ENCODE data around the gene GNB2.
A peak's percentile ranks its signal among the peaks of the same experiment; 100 is the strongest.

The GNB2 gene

DNA sequence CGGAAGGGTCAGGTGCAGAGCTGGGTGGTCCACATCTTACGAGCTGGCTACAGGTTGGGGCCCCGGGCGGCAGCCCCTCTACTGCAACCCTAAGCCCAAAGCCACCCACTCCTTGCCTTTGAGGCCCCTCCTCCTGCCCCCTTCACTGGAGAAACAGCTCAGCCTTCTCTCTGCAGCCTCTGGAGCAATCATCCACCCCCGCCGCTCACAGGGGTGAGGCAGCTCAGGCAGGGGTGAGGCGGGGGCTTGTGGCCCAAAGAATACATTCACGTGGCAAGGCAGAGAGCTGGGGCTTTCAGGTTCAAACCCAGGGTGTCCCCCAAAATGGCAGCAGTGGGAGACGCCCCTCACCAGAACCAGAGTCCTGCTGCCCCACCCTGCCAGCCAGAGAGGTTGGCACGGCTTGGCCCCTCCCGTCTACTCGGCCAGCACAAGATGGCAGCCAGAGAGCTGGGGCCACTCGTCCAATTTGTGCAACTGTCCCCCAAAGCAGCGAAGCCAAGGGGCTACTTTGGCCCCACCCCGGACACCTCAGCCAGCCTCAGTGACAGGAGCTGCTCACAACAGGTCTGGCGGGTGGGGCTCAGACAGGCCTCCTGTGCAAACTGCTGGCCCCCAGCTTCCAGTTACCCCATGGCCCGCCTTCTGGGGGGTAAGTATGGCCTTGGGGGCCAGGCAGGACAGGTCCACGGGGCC is 7.2 kb downstream of the GNB2 start:
- no peak for DNase-seq (ENCODE audit: low read depth in 2 of 2)

DNA sequence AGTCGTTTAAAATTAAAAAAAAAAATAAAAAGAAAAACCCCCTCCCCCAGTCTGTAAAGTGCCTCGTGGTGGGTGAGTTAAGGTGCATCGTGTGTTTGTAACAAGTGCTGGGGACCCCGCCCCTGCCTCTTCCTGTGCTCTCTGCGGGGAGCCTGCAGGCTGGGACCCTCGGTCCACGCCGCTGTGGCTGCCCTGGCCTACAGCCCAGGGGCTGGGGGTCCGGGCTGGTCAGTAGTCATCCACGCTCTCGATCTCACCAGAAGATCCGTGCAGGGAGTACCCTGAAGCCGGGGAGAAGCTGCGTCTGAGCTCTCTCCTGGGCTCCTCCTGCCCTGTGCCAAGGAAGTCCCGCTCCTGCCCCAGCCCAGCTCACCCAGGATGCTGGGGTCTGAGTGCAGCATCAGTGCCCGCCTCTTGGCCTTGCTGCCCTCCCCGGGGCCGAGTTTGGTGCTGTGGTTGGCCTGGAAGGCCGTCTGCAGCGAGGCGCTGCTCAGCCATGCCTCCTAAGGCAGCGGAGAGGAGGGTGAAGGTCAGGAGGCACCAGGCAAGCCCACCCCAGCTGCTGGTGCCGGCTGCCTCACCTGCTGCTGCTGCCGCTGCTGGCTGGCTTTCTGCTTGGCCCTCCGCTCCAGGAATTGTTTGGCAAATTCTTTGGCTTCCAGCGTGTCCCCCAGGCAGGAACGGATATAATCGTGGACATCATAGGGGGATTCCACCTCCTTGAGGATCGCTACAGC is 8.1 kb downstream of the GNB2 start:
- DNase-seq (ENCODE audit: low read depth in 2 of 2), result no peak

DNA sequence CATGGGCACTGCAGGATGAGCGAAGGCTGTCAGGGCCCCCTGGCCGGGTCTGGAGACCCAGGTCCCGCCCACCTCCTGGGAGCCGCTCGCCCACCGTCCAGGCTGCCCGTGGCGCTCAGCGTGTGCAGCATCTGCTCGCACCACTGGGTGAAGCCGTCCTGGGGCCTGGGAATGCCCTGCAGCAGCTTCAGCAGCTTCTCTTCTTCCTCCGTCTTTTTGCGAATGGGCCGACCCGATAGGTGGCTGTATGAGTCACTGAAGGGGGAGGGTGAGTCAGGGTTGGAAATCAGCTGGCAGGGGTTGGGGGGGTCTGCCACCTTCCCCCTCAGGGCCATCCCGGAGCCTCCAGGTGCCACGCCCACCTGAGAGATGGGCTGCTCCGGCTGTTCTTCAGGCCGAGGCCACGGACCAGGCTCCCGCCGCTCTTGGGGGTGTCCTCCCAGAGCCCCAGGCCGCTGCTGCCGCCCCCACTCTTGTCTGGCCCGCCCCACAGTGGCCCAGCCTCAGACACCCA is 8.7 kb downstream of the GNB2 start:
- no peak for DNase-seq (ENCODE audit: low read depth in 2 of 2)

DNA sequence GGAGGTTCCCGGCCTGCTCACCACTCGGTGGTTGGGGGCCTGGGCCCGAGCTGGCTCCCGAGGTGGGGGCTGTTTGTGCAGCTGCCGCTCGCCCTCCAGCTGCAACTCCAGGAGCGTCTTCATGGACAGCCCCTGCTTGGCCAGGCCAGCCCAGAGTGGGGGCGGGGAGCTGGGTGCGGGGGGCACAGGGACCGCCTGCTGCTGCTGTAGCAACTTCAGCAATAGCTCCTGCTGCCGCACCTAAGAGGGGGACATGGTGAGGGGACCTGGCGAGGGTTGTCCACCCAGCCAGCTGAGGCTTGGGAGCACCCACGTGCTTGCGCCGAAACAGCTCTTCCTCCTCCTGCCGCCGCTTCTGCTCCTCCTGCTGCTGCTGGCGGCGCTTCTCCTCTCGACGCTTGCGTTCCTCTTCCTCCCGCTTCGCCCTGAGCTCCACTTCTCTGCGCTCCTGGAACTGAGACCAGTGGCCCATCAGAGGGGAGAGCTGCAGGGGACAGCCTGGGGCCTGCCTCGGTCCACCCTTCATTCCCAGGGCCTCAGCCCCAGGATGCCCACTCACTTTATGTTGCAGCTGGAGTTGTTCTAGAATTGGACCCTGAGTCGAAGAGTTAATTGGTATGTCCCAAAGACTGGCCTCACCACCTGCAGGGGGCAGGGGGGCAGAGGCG is 9.6 kb downstream of the GNB2 start:
- DNase-seq (ENCODE audit: low read depth in 2 of 2), result no peak

DNA sequence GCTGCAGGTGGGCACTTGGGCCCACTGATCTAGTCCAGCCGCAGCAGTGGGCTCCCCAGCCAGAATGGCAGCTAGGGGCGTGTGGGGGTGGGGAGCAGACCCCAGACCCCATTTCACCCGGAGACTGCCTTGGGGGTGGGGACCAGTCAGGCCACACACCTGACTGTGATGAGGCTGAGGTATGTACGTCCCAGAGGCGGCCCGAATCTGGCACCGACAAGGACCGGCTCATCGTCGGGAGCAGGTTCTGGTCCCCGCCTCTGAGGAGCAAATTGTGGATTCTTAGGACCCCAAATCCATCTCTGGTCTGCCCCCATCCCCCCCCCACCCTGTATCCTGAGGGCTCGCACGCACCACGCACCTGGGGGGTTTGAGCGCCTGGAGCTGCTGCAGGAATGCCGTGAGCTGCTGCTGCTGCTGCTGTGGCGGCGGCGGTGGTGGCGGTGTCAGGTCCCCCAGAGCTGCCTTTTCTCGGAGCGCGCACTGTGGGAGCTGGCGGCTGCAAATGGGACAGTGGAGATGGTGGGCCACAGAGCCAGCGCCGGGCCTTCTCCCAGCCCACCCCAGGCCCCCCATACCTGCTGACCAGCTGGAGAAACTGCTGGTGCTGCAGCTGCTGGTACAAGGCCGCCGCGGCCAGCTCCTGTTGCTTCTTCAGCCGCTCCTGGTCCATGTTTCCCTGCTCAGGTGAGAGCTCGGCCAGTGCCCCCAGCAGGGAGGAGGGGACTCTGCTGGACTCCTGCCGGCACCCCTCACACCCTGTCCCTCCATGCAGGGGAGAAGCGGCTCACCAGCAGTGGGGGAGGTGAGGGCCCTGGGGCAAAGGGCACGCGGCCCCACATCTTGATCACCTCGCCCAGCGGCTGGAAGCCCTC is 10.4 kb downstream of the GNB2 start:
- no peak for DNase-seq (ENCODE audit: low read depth in 2 of 2)

DNA sequence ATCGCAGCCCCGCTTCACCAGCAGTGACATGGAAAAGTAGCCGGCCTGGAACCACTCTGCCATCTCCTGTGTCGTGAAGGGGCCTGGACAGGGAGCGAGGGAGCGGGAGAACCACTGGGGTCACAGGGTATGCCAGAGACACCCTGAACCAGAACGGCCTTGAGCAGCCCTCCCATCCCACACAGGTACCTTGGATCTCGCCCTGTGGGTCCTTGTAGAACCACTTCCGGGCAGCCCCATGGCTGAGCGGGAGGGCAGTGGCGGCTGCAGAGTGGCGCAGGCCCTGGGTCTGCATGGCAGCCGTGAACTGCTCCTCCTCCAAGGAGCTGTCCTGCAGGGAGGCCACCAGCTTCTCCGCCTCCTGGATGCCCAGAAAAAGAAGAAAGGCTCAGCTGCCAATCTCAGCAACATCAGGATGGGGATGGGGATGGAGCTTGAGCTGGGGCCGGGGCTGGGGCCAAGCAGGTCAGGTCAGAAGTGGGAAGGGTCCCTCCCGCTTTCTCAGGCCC is 11.0 kb downstream of the GNB2 start:
- DNase-seq (ENCODE audit: low read depth in 2 of 2), result no peak

DNA sequence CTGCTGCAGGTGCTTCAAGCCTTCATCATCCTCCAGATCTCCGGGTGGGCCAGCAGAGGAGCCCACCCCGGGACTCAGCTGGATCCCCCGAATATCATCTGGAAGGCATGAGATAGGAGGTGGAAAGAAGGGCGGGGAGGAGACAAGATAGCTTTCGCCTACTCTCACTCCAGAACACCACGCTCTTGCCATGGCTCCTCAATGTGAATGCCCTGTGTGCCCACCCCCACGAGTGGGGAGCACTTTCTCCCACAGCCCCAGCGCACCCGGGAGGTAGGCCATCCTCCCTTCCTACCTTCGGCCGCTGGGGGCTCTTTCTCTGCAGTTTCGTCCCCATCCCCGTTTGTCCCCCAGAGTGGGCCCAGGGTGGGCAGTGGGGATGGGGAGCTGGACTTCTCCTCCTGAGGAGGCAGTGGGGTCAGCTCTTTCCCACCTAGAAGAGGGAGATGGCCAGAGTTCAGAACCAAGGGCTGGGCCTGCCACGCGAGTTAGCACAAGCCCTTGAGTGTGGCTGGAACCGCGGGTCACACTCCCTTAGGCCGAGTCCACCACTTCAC is 11.6 kb downstream of the GNB2 start:
- DNase-seq (ENCODE audit: low read depth in 2 of 2), result no peak

DNA sequence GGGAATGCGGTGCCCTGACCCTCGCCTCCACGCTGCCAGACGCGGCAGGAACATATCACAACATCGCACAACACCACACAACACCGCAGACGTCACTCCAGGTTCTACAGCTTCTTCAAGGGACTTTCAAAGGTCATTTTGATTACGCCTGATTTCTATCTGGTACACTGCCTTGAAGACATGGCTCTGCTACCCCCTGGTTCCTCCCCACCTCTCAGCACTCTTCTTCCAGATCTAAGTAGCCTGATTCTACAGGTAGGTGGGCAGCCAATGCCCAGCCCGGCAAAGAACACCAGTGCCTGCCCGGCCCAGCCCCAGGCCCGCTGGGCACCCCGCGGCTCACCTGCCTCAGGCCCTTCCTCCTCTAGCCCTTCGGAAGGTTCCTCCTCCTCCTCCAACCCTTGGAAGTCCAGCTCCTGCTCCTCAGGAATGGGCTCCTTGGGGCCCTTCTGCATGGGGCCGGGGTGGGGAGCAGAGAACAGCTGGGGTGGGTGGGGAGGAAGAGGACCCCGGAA is 12.1 kb downstream of the GNB2 start:
- DNase-seq (ENCODE audit: low read depth in 2 of 2), result no peak

DNA sequence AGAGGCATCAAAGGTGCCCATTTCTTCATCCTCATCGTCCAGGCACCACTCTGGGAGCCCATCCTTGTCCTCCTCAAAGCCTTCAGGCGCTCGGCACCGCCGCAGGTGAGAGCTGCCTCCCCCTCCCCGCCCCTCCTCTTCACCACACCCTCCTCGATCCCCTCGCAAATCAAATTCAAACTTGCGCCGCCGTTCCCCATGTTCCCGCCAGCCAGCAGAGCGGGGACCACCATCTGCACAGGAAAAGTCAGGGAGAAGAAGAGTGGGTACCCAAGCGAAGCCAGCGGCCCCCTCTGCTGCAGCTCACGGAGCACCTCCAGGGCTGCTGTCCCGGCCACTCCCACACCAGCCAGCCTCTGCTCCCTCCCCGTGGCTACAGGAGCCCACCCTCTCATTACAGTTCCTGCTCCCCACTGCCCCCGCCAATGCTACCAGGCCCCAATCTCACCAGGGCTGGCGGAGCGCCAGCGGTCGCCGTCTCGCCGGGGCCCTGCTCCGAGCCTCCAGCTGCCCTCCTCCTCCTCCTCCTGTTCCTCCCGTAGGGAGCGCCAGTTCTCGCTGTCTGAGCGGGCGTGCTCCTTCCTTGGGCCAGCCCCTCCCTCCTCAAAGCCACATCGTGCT is 12.8 kb downstream of the GNB2 start:
- DNase-seq (ENCODE audit: low read depth in 2 of 2), result no peak

DNA sequence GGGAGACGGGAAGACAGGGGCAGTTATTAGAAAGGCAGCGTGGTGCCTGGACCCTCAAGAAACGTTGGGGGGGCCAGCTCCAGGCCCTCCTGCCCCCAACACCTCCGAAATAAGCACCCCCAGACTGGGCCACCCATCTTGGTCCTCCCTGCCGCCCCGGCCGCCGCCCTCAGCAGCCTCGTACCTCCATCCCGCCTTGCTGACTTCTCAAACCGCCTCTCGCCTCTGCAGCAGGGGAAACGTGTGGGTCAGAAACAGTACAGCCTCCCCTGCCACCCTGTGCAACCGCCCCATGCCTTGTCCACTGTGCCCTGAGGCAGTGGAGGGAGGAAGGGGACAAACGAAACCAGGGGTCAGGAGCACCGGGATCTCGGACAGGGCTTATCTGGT is 13.3 kb downstream of the GNB2 start:
- DNase-seq (ENCODE audit: low read depth in 2 of 2), result no peak

DNA sequence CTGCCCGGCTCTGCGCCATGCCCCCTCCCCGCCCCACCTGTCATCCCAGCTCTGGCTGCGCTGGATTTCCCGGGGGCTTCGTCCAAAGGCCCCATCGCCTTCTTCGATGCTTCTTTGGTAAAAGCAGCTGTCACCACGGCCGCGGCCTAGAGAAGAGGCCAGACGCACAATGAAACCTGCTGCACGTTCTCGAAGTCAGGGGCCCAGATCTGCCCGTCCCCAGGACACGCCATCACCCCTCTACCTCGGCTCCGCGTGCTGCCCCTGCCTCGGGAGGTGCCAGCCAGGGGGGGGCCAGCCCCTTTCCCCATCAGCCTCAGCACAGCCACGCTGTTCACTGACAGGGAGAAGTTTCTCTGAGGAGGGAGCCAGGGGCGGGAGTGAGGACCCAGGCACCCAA is 13.7 kb downstream of the GNB2 start:
- no peak for DNase-seq (ENCODE audit: low read depth in 2 of 2)

DNA sequence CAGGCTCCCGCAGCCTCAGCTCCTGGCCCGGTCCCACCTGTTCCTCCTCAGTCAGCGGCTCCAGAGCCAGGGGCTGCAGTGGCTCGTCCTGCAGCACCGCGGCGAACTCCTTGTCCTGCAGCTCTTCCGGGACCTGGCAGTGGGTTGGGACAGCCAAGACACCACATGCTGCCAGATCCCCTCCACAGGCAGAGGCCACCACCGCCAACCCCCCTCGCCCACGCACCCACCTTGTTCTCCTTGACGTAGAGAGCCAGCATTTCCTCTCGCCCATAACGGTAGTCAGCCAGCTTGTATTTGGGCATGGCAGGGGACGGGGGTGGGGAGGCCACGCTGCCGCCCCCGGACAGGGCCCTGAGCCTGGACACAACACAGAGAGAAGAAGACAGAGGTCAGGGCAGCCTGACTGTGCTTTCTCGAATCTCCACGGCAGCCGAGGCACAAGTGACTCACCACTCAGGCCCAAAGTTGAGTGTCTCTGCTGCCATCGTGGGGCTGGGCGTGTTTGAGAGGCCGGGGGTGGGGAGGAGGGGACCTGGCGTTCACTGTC is 14.3 kb downstream of the GNB2 start:
- DNase-seq (ENCODE audit: low read depth in 2 of 2), result no peak

DNA sequence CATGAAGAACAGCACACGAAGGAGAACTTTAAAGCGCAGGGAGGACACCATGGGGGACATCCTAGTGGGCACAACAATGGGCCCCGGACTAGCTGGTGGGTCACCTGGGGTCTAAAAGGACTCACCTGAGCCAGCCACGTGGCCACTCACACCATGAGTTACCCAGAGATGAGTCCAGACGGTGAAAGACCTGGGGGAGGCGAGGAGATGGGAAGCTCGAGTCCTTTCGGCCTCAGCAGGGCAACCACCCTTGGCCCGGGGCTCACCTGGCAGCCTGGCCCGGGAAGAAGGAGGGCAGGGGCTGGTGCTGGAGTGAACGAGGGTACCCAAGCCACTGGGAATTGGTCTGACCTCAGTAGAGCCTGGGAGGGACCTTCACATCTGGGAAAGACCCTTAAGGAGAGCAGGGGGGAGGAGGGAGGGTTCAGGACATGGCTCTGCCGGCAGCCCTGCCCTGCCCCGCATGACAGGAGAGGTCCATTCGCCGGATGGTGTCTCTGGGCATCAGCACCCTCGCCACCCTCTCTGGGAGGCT is 14.9 kb downstream of the GNB2 start:
- no peak for DNase-seq (ENCODE audit: low read depth in 2 of 2)

DNA sequence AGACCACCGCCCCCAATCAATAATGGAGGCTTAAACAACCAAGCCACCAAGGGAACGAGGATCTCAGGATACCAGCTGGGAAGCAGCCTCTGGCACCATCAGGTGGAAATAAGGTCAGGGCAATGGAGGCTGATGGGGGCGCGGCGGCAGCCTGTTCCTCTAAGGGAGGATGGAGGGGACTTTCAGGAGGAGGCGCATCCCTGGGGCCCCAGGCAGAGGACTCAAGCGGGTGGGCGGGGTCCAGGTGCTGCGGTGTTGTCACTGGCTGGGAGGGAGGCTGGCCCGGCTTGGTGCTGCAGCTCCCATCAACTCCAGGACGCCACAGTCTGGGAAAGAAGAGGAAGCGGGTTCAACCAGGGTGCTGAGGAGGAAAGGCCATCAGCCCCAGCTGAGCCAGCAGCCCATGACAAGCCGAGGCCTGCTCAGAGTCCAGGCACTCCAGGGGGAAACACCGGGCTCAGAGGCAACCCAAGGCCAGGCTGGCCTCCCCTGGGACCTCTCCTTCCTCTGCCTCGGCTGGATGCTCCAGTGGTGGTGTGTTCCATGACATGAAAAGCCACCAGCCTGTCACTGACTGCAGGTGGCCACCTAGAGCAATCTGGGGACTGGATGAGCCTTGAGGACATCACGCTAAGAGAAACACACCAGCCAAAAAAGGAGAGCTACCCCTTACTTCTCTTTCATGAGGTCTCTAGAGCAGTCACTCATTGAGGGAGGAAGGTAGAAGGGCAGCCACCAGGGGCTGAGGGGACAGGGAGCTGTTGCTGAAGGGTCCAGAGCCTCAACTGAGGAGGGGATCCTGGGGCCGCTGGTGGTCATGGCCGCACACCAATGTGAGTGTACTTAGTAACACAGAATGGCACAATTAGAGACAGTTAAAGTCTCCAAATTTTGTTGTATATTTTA is 15.9 kb downstream of the GNB2 start:
- no peak for DNase-seq (ENCODE audit: low read depth in 2 of 2)

DNA sequence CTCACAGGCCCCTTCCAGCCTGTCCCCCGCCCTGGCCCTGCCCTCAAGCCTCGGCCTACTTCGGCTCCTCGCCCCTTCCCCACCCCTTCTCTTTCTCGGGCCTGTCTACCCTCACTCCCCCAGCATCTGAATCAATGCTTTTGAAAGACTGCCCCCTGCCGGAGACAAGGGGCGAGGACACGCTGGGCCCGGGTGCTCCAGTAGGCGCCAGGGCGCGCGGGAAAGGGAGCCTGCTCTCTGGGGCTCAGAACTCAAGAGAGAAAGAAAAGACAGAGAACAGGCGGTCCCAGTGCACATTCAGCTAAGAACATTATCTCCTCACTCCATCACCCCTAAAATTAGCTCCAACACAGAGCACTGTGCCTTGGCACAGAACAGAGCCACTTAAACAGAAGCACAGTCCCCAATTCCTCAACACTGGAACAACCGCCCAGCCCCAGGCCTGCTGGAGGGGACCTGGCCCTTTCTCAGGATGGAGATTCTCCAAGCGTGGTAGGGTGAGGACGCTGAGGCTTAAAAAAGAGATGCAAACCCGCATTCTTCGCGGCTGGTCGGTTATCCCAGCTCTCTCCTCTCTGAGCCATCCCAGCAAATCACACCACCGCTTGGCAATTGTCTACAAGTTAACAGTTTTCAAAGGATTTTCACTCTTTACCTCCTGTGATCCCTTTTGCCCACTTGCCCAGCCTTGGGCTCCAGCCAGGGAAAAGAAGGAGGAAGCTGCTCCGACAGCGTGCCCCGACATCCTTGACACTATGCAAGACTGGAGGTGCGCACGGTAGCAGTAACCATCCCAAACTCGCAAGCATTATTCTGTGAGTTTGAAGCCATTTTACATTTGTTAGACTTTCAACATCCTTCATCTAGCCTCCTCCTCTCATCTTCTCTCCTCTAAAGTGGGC is 18.4 kb downstream of the GNB2 start:
- DNase-seq (ENCODE audit: low read depth in 2 of 2), result peak; percentile 75 to 81

DNA sequence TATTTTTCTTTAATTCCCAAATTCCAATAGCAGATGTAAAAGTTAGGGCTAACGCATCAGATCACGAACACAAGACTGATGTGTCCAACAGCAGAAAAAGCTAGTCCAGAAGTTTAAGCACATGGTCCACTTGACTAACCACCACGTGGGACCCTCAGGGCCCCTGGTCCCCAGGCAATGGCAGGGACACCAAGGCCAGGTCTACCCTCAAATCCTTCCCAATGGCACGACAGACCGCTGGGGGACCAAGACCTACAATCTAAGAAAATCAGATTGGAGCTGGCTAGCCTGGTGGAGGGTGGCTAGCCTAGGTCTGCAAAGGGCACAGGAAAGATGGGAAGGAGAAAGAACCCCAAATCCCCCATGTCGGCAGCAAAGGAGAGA is 19.0 kb downstream of the GNB2 start:
- no peak for DNase-seq (ENCODE audit: low read depth in 2 of 2)

DNA sequence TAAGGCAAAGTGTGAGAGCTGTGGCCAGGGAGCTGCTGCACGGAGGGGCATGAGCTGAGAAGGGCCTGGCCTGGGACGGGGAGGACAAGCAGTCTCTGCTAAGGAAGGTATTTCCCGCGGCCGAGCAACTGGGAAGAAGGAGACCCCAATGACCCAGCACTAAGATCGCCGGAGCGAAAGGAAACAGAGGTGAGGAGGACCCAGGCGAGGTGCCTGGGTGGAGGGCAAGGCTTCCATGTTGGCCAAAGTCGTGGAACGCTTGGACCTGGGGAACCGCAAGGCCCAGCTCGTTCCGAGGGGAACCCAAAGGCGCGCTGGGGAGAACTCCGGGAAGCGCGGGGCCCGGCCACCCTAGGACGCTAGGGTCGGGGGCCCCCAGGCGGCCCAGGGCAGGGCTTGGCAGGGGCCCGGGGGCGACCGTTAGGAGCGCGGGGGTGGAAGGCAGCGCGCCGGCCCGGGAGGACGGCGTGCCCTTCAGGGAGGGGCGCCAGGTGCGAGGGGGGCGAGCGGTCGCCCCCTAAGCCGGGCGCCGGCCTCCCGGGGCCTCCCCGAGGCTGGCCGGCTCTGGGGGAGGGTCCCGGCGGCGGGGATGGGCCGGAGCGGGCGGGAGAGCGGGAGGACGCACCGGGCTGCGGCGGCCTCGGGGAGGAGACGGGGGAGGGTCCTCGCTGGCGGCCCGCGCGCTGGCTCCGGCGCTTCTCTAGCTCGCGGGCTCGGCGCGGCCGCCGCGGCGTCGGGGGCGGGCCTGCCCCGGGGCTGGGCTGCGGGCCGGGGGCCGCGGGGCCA is 20.0 kb downstream of the GNB2 start:
- DNase-seq (ENCODE audit: low read depth in 2 of 2), result no peak

Measured in stimulated activated CD4-positive, alpha-beta T cell treated with anti-CD3 and anti-CD28 coated beads, Interleukin-1b, Interleukin-23, amount 100 ng/mL, for 4 hours (primary cell).